ENCODE data around the gene DRC3. TPM values are rescaled to one million over a fixed set of nuclear protein-coding genes. Genes with fewer than 3 reads are reported as not detected.

Gene DRC3
- total RNA-seq, 1 experiment from 2014 or later: 0.68 TPM

DNA sequence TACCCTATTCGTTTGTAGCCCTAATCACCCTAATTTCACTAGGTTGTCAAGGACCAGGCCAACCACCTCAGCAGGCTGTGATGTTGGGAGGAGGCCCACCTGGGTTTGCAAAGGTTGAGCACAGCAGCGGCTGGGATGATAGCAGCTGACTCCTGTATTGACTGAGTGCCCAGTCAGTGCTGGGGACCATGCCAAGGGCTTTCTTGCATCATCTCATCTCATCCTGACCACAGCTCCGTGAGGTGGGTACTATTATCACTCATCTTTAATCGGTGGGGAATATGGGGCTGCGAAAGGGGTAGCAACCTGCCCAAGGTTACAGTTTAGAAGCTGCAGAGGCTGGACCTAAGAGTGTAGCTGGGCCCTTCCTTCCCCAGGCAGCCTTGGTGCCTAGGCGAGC is 54.6 kb downstream of the DRC3 start:
- H2BK5ac ChIP-seq (ENCODE audit: insufficient read length, low read length): no peak overlapping the region
- Mint-ChIP-seq H3K4me1 (peaks cover 0 to 6% of the 10 kb centered on the region in 2 experiments; a peak in 1 of 4 replicates), H3K4me3 (no peak overlapping the region), H3K27ac (no peak overlapping the region), H3K36me3 (ENCODE audit: insufficient read depth in 1 of 3, low read depth in 3 of 3) (peaks cover 0 to 4% (median 0%) of the 10 kb centered on the region in 3 experiments; a peak in 2 of 7 replicates), H3K9me3 (no peaks in the 10 kb centered on the region), H3K27me3 (ENCODE audit: low read depth) (no peaks in the 10 kb centered on the region)
- no peak overlapping the region for H3K27ac ChIP-seq (ENCODE audit: insufficient read length, low read depth, low read length)
- no peaks in the 10 kb centered on the region for H3K9me3 ChIP-seq (ENCODE audit: control insufficient read depth, low read depth, low read length)
- H3K4me2 ChIP-seq (ENCODE audit: insufficient read depth, insufficient read length, low read length): no peak overlapping the region
- no peak overlapping the region for H3K14ac ChIP-seq (ENCODE audit: insufficient read depth, low read length)
- H2AFZ ChIP-seq (ENCODE audit: low read length): no peak overlapping the region
- WGBS (ENCODE audit: extremely low coverage, insufficient read length, low lambda C conversion rate): no CpG with 5 or more reads among the region's 6 CpGs
- H3K23me2 ChIP-seq (ENCODE audit: insufficient read length, low read depth, low read length, poor library complexity, severe bottlenecking): no peaks in the 10 kb centered on the region
- H3T11ph ChIP-seq (ENCODE audit: low read length): no peak overlapping the region
- H3K27me3 ChIP-seq (ENCODE audit: insufficient read depth, low read length): no peaks in the 10 kb centered on the region
- H3K4me1 ChIP-seq (ENCODE audit: insufficient read depth, low read length): no peaks in the 10 kb centered on the region
- H2BK12ac ChIP-seq (ENCODE audit: insufficient read length, low read depth, low read length): no peak overlapping the region
- no peak for DNase-seq
- no peak overlapping the region for H4K91ac ChIP-seq (ENCODE audit: insufficient read length, low read depth, low read length)
- no peak overlapping the region for H3K4ac ChIP-seq (ENCODE audit: low read depth, low read length)
- TF ChIP-seq, protein P1, sequence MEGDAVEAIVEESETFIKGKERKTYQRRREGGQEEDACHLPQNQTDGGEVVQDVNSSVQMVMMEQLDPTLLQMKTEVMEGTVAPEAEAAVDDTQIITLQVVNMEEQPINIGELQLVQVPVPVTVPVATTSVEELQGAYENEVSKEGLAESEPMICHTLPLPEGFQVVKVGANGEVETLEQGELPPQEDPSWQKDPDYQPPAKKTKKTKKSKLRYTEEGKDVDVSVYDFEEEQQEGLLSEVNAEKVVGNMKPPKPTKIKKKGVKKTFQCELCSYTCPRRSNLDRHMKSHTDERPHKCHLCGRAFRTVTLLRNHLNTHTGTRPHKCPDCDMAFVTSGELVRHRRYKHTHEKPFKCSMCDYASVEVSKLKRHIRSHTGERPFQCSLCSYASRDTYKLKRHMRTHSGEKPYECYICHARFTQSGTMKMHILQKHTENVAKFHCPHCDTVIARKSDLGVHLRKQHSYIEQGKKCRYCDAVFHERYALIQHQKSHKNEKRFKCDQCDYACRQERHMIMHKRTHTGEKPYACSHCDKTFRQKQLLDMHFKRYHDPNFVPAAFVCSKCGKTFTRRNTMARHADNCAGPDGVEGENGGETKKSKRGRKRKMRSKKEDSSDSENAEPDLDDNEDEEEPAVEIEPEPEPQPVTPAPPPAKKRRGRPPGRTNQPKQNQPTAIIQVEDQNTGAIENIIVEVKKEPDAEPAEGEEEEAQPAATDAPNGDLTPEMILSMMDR (conservative IDR thresholded peaks at IDR 0.05): no peak
- H3K79me1 ChIP-seq (ENCODE audit: insufficient read depth, low read depth, low read length, poor library complexity, severe bottlenecking): no peaks in the 10 kb centered on the region
- H2BK15ac ChIP-seq (ENCODE audit: low read depth, low read length): no peak overlapping the region
- H3K18ac ChIP-seq (ENCODE audit: insufficient read length, low read depth, low read length): no peak overlapping the region
- H4K5ac ChIP-seq (ENCODE audit: insufficient read length, low read depth, low read length): no peak overlapping the region
- H3K9ac ChIP-seq (ENCODE audit: extremely low read depth, insufficient read length, low read length): no peak overlapping the region
- H3K56ac ChIP-seq (ENCODE audit: insufficient read length, low read depth, low read length): no peak overlapping the region
- no peaks in the 10 kb centered on the region for H3K79me2 ChIP-seq (ENCODE audit: insufficient read depth, low read length)
- no peak overlapping the region for H2AK5ac ChIP-seq (ENCODE audit: insufficient read length, low read length)
- no peak overlapping the region for H2BK120ac ChIP-seq (ENCODE audit: low read depth, low read length, poor library complexity, severe bottlenecking)
- no peak overlapping the region for H3K23ac ChIP-seq (ENCODE audit: insufficient read length, low read depth, low read length)
- no peak overlapping the region for H2BK20ac ChIP-seq (ENCODE audit: low read depth, low read length, poor library complexity, severe bottlenecking)
- no peak overlapping the region for H4K8ac ChIP-seq (replicated peaks; ENCODE audit: insufficient read length, low read depth, low read length)
- no peaks in the 10 kb centered on the region for H4K20me1 ChIP-seq (ENCODE audit: control insufficient read depth, insufficient read depth, insufficient read length)
